Upper lobe of left lung (tissue), 6 donors: ENCODE data around the gene ZMAT3. TPM values are rescaled to one million over a fixed set of nuclear protein-coding genes. Genes with fewer than 3 reads are reported as not detected.
"Not testable (repeated sequence)": the region's sequence is repeated elsewhere in the genome, so short reads cannot be mapped to it uniquely, and the experiment has no call there.

Experiments used
- ATAC-seq, 2 donors: fragments of 200-7000 bp; cut with Tn5 transposase; one replicate each; pipeline ENCODE4 v1.9.1; 2022; ENCODE audit warnings: mild to moderate bottlenecking in 2 of 2, moderate library complexity in 2 of 2; ENCODE audit not compliant: low FRiP score in 2 of 2
- DNase-seq, 2 donors: peaks; one replicate each; pipeline ENCODE4 v3.0.0-alpha.2; 2019 to 2020
- H3K27ac ChIP-seq, 4 donors: fragments of 200-600 bp; sonication (generic); one replicate each; pipeline ENCODE4 v1.5.1; 2016 to 2019
- H3K27me3 ChIP-seq, 4 donors: fragments of 200-600 bp; sonication (generic); one replicate each; pipeline ENCODE4 v1.5.1; 2017 to 2019
- H3K36me3 ChIP-seq, 4 donors: fragments of 200-600 bp; sonication (generic); one replicate each; pipeline ENCODE4 v1.5.1; 2016 to 2019
- H3K4me1 ChIP-seq, 4 donors: fragments of 200-600 bp; sonication (generic); one replicate each; pipeline ENCODE4 v1.5.1; 2018 to 2019
- H3K4me3 ChIP-seq, 4 donors: fragments of 200-600 bp; sonication (generic); one replicate each; pipeline ENCODE4 v1.5.1; 2017 to 2019; ENCODE audit warnings: mild to moderate bottlenecking in 2 of 4, moderate library complexity in 1 of 4
- H3K9me3 ChIP-seq, 4 donors: fragments of 200-600 bp; sonication (generic); one replicate each; pipeline ENCODE4 v1.5.1; 2018 to 2019
- CTCF ChIP-seq, 6 experiments: fragments of 450-650 bp in 4 of 6; fragments of 200-600 bp in 2 of 6; sonication (generic) in 2 of 6; IDR thresholded peaks; one replicate each; pipeline ENCODE4 v1.5.1; 2016 to 2019; ENCODE audit warnings: antibody characterized with exemption in 6 of 6
- EP300 ChIP-seq, 4 donors: sonication (generic); formaldehyde crosslinking; IDR thresholded peaks; one replicate each; pipeline ENCODE4 v1.5.1; 2017; ENCODE audit warnings: antibody characterized with exemption in 4 of 4, control low read depth in 2 of 4
- POLR2A ChIP-seq, 4 donors: fragments of 450-650 bp; IDR thresholded peaks; one replicate each; pipeline ENCODE4 v1.5.1; 2016 to 2017; ENCODE audit warnings: antibody characterized with exemption in 4 of 4, mild to moderate bottlenecking in 2 of 4
- POLR2AphosphoS5 ChIP-seq, 2 donors: sonication (generic); formaldehyde crosslinking; IDR thresholded peaks; one replicate each; pipeline ENCODE4 v1.5.1; 2017; ENCODE audit warnings: antibody characterized with exemption in 2 of 2
- WGBS, 2 donors: methylation state at CpG; one replicate each; pipeline ENCODE4 v1.1.5; 2017 to 2018; 5-methylcytosine and 5-hydroxymethylcytosine counted together
- total RNA-seq, 6 donors: library from RNA; depleted of rRNA in 4 of 6; stranded (reverse); fragments of >200 nt in 4 of 6; gene quantifications; one replicate each; pipeline versions ENCODE4 v1.1.0 to v1.2.1, GENCODE V29; 2016 to 2021
- donor health status: DM: no; HTN: no; CAD: no; lungs with moderate emphysema.
- donor health status: DM: no; HTN: yes; CAD: no; lungs with severe emphysema.

The ZMAT3 gene
- total RNA-seq, 6 donors from 2014 or later = 6.4 to 19.5 (median 13.1) TPM

DNA sequence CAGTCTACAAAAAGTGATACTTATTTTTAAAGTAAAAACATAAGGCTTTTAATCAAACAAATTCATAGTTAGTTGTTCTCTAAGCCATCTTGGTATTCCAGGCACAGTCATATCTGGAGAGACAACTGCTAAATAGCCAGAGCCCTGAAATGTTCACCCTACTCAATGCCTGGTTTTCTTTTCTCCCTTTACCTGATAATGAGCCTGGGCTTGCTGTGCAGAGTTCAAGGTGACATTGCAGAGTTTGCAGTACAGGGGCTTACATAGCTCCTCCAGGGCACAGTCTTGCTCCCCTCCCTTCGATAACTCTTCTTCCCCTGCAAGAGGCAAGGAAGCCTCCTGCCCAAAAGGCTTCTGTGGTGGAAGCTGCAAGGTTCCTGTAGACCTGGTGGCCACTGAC, 4.3 kb downstream of the ZMAT3 start:
- Histone ChIP-seq H3K4me1 (peaks cover 5 to 16% (median 15%) of the 10 kb centered on the region in 4 donors), H3K36me3 (peaks cover 0 to 17% (median 4%) of the 10 kb centered on the region in 4 donors), H3K9me3 (no peaks in the 10 kb centered on the region), H3K27ac (no peak overlapping the region), H3K4me3 (no peak overlapping the region), H3K27me3 (no peaks in the 10 kb centered on the region)
- WGBS, 2 donors = 94 to 100% methylated on average over 1 of the region's 1 CpG
- TF ChIP-seq CTCF (IDR thresholded peaks at IDR 0.05) (no peak), POLR2A (IDR thresholded peaks at IDR 0.05) (no peak), POLR2AphosphoS5 (IDR thresholded peaks at IDR 0.05) (no peak), EP300 (IDR thresholded peaks at IDR 0.05) (no peak)
- DNase-seq = no peak
- ATAC-seq = no peak

GRCh38 chr3:179063945-179064560, 7.6 kb downstream of the ZMAT3 start:
- 69 to 73% methylated on average over 6 of the region's 6 CpGs for WGBS, 2 donors
- no peak overlapping the region for H3K27ac ChIP-seq
- no peak overlapping the region for H3K4me3 ChIP-seq
- H3K27me3 ChIP-seq = no peaks in the 10 kb centered on the region
- peaks cover 0 to 17% (median 4%) of the 10 kb centered on the region in 4 donors for H3K36me3 ChIP-seq
- TF ChIP-seq POLR2A (IDR thresholded peaks at IDR 0.05) (no peak), EP300 (IDR thresholded peaks at IDR 0.05) (no peak), POLR2AphosphoS5 (IDR thresholded peaks at IDR 0.05) (no peak), CTCF (IDR thresholded peaks at IDR 0.05) (no peak)
- no peak for ATAC-seq
- DNase-seq = no peak
- no peaks in the 10 kb centered on the region for H3K4me1 ChIP-seq
- H3K9me3 ChIP-seq = no peaks in the 10 kb centered on the region

GRCh38 chr3:179056326-179056725, 15.3 kb downstream of the ZMAT3 start:
- no peaks in the 10 kb centered on the region for H3K27me3 ChIP-seq
- WGBS, 2 donors = 96 to 98% methylated on average over 8 of the region's 8 CpGs
- no peaks in the 10 kb centered on the region for H3K36me3 ChIP-seq
- H3K9me3 ChIP-seq = peaks cover 0 to 4% (median 0%) of the 10 kb centered on the region in 4 donors
- H3K4me3 ChIP-seq = no peak overlapping the region
- H3K27ac ChIP-seq = no peak overlapping the region
- no peak for ATAC-seq
- TF ChIP-seq POLR2AphosphoS5 (IDR thresholded peaks at IDR 0.05) = no peak
- TF ChIP-seq CTCF (IDR thresholded peaks at IDR 0.05) = no peak
- TF ChIP-seq EP300 (IDR thresholded peaks at IDR 0.05) = no peak
- no peak for TF ChIP-seq POLR2A (IDR thresholded peaks at IDR 0.05)
- H3K4me1 ChIP-seq = no peaks in the 10 kb centered on the region
- peak in 1 of 2 donors; percentile 36 for DNase-seq

DNA sequence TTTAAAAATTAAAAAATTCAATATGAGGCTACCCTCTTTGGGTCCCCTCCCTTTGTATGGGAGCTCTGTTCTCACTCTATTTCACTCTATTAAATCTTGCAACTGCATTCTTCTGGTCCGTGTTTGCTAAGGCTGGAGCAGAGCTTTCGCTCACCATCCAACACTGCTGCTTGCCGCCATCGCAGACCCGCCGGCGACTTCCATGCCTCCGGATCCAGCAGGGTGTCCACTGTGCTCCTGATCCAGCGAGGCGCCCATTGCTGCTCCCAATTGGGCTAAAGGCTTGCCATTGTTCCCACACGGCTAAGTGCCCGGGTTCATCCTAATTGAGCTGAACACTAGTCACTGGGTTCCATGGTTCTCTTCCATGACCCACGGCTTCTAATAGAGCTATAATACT, 17.0 kb downstream of the ZMAT3 start:
- DNase-seq = peak in 1 of 2 donors; percentile 66
- not testable (repeated sequence) for ATAC-seq, H3K4me3 ChIP-seq, H3K9me3 ChIP-seq, H3K27me3 ChIP-seq, H3K36me3 ChIP-seq, H3K4me1 ChIP-seq, H3K27ac ChIP-seq
- WGBS, 2 donors = 90 to 92% methylated on average over 13 of the region's 13 CpGs

DNA sequence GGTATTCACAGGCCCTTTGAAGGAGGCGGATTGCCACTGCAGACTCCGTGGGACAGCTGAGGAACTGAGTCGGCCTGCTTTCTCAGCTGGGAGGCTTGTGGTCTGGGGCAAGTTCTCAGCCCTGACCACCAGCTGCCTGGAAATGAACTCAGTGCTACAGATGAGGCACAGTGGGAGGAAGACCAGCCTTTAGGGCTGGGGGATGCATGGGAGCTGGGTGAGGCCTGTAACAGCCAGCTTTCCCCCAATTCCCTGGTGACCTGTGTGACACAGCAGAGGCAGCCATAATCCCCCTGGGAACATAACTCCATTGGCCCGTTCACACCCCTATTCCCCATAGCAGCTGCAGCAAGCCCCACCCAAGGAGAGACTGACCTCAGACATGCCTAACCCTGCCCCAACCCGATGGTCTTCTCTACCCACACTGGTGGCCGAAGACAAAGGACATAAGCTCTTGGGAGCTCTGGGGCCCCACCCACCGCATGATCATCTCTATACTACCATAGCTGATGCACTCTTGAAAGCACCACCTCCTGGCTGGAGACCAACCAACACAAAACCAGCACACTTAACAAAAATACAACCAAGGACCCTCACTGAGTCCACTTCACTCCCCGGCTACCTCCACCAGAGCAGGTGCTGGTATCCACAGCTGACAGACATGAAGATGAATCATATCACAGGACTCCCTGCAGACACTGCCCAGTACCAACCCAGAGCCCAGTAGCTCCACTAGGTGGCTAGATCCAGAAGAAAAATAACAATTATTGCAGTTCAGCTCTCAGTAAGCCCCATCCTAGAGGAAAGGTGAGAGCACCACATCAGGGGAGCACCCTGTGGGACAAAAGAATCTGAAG, 24.9 kb downstream of the ZMAT3 start:
- no peaks in the 10 kb centered on the region for H3K36me3 ChIP-seq
- H3K27ac ChIP-seq = no peak overlapping the region
- H3K4me1 ChIP-seq = peaks cover 0 to 12% (median 0%) of the 10 kb centered on the region in 4 donors
- peaks cover 0 to 3% (median 0%) of the 10 kb centered on the region in 4 donors for H3K9me3 ChIP-seq
- H3K4me3 ChIP-seq = no peak overlapping the region
- no peak for DNase-seq
- 88 to 91% methylated on average over 8 of the region's 8 CpGs for WGBS, 2 donors
- no peaks in the 10 kb centered on the region for H3K27me3 ChIP-seq
- peak in 1 of 2 donors; percentile 8 for ATAC-seq
- TF ChIP-seq EP300 (IDR thresholded peaks at IDR 0.05) (no peak), POLR2AphosphoS5 (IDR thresholded peaks at IDR 0.05) (no peak), POLR2A (IDR thresholded peaks at IDR 0.05) (no peak), CTCF (IDR thresholded peaks at IDR 0.05) (no peak)
